UCSD-AML1 (cell line): ENCODE results near the gene CMTM4.

Experiments
- DNase-seq: peaks from one replicate; lab custom pipeline; 2025; ENCODE audit not compliant: unreplicated experiment; lab: John Stamatoyannopoulos, UW

The CMTM4 gene

DNA sequence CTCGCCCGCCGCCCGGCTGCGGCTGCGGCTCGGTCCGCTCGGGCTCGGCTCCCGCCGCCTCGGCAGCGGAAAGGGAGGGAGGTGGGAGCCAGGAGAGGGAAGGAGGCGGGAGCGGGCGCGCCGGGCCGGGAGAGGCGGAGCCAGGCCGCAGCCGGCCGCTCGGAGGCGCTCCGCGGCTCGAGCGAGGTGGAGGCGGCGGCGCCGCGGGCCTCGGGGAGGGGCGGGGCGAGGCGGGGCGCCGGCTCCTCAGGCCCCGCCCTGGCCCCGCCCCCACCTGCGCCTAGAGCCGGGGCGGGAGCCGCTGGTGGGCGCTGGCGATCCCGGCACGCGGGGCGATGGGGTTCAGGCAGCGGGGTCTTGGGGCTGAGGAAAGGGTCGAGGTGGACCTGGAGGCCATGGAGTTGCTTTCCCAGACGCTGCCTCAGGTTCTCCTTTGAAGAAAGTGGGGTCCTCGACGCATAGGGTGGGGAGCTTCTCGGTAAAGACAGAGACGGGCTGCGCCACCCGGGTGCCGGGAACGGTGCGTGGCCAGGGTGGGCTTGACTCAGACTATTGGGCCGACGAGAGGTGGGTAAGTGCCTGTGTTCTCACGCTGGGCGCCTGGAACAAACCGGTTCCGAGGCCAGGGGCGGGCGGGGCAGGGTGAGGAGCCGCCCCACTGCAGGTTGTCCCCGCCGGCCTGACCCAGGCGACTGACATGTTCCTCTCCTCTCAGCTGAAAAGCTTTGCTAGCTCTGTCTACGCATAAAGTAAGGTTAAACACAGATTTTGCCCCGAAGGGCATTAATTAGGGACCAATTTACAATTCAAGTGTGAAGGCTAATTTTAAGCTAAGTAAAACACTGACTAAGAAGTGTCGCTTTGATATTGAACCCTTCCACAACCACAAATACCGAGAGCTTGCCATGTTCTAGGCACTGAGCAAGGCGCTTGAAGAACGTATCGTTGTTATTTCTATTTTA lies at the start of gene CMTM4:
Gene CMTM4, minus strand, starts transcription at position 75 of the 962 bp plus-strand sequence. CDS start 218 bp downstream, outside the sequence.
- peak; percentile 91 for DNase-seq

DNA sequence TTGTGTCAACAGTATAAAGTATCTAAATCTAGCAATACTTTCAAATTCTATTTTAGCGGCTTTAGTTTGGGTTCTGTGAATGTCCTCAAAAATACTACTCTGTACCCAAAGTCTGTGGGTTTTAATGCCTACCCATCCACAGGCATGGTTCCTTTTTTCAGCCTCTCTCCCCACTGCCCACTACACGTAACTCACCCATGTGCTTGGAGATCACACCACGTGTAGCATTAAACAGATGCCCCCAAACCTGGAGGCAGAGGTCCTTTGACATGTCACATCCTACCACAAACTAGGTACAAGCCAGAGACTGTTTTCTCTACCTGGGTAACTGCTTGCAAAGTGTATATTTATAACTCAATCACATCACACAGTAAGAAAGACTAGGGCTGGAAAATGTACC lies 49.5 kb upstream of the CMTM4 start:
- no peak for DNase-seq

DNA sequence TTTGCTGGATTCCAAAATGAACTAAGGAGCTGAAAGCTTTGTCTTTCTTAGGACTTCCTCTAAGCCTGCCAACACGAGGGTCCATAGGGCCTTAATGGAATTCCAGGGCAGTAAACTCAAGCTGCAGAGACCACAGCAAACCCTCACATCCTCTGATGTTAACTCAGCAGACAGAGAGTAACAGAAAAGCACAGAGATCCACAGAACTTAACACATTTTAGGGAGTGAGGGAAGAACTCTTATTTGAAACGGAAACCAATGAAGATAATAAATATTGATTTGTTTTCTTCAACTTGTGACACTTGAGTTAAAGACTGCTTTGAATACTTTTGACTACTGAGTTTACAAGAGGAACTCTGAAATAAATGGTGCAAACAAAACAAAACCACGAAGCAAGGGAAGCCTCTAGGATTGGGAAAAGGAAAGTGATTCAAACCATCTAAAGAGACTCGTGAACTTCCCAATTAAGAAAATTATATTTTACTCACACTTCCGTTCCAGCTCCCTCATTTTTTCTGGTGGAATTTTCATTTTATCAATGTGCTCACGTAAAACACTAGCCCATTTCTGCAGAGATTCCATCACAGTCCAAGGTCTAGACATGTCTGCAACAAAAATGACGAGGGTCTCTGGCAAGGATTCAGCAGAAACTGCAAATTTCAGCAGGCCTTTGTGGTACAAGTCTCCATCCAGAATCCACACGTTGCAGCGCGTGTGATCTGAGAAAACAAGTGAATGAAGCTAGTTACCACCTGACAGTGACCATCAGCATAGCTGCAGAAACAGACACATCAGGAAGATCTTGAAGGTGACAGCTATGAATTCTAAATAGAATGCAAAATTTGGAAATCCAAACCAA lies 45.6 kb upstream of the CMTM4 start:
- no peak for DNase-seq

DNA sequence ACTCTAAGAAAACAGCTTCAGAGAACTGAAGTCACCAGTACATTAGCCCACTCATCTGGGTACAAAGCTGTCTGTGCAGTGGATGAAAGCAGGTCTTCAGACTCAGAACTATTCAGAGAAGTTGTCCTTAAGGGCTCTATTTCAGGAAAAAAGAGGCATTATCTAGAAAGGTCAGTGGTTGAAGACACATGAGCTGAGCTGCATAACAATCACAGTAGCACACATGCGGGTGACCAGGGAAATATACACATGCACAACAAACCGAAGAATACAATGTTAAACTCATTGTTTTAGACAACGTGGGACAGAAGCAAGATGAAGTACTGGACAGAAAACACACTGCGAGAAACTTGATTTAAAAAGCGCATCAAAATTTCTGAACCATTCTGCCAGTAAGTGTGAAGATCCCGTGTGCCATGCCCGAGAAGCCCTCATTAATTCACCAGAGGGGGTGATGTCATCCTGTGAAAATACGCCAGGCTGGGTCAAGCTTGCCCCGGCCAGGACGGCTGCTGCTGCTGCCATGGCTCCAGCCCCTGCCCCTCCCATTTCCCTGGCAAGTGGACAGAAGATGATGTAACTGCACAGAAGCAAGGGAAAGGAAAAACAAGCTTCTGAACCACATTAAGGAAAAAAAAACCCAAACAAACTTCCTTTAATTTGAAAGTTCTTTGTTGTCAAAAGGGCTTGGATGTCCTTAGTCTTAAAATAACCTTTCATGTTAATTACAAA lies 44.8 kb upstream of the CMTM4 start:
- peak; percentile 17 for DNase-seq

DNA sequence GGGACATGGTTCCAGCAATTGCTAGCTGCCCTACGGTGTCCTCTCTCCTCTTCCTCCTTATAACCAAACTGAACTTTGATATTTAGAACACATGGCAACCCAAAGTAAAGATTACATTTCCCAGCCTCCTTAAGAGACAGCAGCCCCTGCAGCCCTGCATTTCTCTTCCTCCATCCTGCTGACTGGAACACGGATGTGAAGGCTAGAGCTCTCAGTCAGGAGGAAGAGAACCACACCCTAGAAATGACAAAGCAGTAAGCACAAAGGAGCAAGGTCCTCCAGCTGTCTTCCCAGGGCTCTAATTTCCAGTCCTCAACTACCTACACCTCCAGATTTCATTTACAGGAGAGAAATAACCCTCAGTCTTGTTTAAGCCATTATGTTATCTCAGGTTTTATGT lies 44.0 kb upstream of the CMTM4 start:
- DNase-seq = no peak

DNA sequence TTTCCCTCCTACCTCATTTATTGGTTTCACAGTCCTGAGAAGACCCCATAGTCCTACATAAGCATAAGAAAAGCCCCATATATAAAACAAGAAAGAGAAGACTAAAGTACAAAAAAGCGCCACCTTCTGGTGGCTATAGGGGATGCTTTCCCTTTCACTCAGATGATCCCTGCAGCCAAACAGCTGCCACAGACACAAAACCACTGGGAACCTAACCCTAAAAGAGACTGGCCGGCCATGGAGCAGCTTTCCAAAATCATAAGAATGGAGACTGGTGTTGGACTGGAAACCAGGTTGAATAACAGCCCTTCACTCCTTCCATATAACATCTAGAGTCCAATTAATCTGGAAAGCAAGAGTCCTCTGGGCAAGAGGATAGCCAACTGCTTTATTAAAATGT lies 43.5 kb upstream of the CMTM4 start:
- DNase-seq = peak; percentile 17

DNA sequence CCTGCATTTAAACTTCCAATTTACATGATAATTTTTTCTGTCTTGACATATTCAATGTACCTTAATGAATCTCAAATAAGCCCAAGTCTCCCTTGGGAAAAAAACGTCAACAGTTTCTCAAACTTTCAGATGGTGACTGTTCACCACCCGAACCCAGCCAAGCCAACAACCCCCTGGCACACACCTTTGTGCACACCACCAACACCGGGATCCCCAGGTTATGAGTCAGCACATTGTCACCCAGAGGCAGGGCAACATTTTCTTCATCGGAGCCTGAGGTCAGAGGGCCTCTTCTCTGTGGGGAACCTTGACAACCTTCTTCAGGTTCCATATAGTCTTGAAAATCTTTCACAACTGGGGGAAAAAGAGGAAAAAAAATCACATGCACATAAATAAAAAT lies 39.3 kb upstream of the CMTM4 start:
- no peak for DNase-seq

DNA sequence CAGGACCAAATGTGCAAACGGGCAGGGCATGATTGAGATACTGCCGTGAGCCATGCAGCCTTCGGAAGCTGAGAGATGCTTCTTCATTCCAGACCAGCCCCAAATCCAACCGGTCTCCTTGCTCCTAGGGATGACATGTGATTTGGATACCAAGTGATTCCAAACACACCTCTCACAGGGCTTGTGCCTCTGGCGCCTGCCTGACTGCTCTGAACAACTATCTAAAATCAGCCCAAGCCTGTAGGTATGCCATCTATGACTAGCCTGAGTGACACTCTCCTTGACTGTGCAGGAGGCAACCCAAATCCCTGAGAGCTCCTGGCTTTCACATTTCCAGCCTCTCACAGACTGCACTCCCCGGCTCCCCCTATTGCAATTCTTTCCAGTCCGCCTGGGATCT lies 34.6 kb upstream of the CMTM4 start:
- DNase-seq = no peak

DNA sequence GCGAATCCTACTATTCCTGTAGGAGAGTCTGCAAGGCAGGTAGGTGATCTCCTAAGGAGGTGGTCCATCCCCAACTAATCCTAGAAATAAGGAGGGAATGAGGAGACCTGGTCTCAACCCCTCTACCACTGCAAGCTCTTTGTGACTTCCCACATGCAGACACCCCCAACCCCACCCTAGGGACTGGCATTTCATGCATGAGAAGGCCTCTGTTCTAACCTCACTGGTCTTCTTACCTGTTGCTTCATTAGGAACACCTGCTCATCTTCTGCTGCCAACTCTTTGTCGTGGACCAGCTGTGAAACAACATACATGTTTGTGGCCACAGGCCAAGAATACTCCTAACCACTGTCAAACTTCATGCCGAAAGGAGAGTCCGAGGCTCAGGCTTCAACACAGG lies 32.3 kb upstream of the CMTM4 start:
- no peak for DNase-seq

DNA sequence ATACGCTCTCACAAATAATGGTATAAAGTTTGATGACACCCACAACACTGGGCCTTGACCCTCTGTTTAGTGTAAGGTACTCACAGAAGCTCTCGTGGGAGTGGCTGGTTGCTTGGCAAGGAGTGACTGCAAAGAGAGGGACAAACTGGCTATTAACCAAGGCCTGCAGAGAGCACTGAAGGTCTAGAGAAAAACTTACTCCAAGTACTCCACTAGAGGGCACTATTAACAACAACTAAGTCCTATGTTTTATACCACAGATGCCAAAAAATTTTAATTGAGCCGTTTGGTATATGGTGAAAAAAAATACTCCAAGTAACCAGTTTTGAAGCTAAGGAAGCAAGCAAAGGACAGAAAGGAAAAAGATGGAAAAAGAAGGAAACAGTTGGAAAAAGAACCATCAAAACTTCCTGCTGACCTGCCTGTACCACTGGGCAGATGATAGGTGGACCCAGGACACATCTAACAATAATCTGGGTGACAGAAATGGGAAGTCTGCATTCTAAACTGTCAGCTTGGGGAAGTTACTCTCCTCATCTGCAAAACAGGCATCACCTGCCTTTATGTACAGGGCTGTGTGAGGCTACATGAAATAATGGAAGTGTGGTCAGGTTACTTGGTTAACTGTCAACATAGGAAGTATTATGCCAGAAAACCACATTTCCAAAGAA lies 31.7 kb upstream of the CMTM4 start:
- DNase-seq = no peak

DNA sequence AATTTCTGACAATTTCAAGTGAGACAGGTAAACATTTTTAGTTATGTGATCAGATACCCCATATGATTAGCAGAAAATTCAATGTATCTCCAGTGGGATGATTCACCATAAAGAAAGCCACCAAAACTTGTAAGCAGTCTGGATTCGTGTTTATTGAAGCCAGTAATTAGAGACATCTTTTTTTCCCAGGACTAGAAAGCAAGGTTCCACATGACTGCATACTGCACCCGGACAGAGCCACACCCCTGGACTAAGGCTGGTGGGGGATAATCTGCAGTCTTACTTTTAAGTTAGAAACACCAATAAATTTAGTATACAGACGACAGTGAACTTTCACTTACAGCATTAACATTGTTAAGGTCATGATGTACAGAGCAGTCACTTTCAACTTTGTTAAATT lies 24.2 kb upstream of the CMTM4 start:
- no peak for DNase-seq

DNA sequence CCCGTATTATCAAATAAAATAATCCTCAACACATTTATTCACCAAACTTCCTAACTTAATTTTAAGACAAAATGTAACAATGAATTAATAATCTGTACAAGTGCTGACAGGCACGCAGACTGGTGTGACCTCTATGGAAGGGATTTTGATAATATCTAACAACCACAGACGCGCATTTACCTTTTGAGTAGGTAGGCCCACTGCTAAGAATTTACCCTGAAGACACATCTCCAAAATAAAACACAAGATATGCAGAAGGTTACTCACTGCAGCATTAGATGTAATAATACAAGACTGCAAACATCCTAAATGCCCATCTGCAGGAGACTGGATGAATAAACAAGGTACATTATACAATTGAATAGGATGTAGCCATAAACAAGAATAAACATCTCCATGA lies 22.7 kb upstream of the CMTM4 start:
- no peak for DNase-seq

DNA sequence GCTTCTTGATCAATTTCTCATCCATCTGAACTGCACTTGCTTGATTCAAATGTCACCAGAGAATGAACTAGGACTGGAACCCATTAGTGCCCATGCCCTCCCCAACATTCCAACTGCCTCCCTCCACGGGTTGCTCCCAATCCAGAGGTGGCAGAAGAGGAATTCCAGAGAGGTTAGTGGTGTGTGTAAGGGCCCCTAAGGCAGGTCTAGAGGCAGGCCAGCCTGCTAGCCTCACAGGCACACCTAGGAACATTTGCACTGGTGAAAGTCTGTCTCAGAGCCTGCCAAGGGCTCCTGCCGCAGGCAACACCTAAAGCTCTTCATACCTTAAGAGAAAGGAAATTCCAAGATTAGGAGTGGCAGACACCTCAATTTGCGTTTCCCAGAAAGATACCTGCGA lies 21.2 kb upstream of the CMTM4 start:
- no peak for DNase-seq

DNA sequence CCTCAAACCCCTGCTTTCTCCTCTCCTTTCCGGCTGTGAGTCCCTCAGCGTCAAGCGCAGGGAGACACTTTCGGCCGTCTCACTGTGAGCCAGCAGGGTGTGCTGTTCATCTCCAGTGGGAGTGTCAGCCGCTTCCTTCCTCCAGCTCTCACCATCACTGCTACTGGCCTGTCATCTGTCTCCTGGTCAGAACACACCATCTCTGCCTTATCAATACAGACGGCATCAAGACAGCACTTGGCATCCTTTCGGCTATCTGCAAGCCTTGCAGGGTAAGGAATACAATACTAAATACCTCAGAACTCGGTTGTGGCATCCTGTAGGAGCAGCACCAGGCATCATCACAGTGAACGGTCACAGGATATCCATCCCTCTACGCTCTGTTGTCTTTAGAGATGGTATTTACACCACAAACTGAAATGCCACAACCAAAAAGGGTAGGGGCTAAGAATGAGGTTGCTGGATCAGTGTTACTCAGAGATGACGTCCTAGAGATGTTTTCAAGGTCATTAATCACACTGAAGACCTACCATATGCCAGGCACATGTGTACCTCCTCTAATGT lies 20.7 kb upstream of the CMTM4 start:
- DNase-seq = peak; percentile 50

DNA sequence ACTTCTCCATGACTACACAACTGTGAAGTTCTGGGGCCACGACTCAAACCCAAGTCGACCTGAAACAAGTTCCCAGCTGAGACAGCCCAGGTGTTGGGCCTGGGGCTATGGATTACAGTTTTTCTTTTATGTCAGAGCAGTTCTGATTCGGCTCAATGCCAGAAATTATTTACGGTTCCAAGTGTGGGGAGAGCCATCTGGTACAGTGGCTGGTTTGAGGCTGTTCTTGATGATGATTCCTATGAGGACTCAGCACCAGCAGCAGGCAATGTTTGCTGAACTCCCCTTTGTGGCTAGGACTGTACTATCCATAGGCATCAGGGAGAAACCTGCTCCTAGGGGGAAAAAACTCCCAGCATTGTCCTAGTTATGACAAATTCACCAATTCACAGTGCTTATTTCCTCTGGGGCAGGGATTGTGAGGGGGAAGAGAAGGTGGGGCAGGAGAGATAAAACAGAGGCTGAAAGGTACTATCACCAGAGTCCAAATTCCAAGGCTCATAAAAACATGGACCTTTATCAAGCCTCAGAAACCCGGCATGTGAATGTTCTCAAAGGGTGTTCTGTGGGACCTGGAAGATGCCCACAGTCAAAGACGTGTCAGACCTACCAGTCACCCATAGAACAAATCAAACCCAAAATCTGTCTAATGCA lies 18.2 kb upstream of the CMTM4 start:
- no peak for DNase-seq

DNA sequence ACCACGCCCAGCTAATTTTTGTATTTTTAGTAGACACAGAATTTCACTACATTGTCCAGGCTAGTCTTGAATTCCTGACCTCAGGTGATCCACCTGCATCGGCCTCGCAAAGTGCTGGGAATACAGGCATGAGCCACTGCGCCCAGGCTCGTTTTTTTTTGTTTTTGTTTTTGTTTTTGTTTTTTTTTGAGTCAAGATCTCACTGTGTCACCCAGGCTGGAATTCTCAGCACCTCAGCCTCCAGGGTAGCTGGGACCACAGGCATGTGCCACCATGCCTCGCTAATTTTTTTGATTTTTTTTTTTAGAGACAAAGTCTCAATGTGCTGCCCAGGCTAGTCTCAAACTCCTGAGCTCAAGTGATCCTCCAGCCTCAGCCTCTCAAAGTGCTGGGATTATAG lies 17.5 kb upstream of the CMTM4 start:
- no peak for DNase-seq

DNA sequence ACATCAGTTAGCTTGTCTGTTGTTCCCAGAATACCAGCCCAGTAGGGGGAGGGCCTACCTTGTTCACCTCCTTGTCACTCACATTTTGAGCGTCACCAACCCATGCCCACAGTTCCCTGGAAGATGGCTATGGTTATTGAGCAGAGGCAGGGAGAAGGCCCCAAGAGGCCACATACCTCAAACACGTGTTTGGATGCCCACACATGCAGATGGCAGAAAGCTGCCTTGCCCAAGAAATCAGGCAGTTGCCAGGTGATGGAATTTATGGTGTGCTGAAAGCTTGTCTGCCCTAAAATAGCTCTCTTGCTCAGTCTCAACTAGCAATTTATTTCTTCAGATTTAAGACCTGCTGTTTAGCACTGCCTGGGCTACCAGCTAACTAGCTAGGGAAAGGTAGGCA lies 16.5 kb upstream of the CMTM4 start:
- no peak for DNase-seq

DNA sequence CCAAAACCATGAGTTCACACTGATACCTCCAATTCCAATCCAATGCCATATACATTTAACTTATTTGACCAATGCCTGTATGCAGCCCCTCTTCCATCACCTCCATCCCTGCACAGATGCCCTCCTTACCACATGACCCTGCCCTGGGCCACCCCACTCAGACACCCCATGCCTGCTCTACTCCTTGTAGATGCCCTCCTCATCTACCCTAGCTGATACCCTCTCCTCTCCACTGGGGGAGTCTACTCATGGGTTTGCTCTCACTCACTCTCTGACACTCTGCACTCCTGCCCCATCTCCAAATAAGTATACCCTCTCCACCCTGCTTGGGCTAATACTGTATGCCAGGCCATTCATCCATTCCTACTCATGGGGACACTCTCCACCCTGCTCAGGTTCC lies 16.0 kb upstream of the CMTM4 start:
- DNase-seq = no peak

DNA sequence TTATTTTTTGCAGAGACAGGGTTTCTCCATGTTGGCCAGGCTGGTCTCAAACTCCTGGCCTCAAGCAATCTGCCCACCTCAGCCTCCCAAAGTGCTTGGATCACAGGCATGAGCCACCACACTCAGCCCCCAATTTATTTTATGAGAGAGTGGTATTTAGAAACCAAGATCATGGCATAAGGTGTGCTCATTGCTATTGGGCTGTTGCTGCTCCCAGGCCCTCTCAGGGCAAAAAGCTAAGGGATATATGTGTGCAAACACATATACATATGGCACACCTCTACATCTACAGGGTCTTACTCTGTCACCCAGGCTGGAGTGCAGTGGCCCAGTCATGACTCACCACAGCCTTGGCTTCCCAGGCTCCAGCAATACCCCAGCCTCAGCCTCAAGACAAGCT lies 15.0 kb upstream of the CMTM4 start:
- DNase-seq = no peak

DNA sequence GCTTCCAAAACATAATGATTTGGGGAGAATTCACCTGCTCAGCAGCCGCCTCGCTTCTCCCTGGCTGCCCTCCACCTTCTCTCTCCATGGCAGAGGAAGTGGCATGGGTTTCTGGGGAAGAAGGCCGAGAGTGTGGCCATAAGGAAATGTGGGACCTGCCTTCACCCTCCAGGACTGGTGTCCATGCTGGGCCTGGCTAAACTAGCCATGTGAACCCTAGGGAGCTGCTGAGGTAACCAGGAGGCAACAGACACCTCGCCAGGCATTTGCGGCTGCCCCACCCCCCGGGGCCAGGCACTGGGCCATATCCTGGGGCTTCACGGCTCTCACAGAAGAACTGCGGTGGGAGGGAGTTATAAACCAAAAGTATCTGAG lies 9.9 kb upstream of the CMTM4 start:
- no peak for DNase-seq
